GM12864 (cell line): ENCODE results near the gene ZNF778.

Experiments
- DNase-seq: peaks from one replicate; pipeline ENCODE4 v3.0.0-alpha.2; 2011; ENCODE audit warnings: low read depth
- H3K4me3 ChIP-seq: 2 replicates; pipeline ENCODE4 v1.5.1; 2011; ENCODE audit warnings: mild to moderate bottlenecking, low read depth, low read length, control low read depth
- TF ChIP-seq, protein P1 (sequence below): IDR thresholded peaks from 2 replicates; pipeline ENCODE4 v1.5.1; 2011; ENCODE audit warnings: low read depth, mild to moderate bottlenecking, moderate library complexity, low read length, control low read depth, inconsistent platforms; ENCODE audit errors: missing control alignments

The ZNF778 gene

DNA sequence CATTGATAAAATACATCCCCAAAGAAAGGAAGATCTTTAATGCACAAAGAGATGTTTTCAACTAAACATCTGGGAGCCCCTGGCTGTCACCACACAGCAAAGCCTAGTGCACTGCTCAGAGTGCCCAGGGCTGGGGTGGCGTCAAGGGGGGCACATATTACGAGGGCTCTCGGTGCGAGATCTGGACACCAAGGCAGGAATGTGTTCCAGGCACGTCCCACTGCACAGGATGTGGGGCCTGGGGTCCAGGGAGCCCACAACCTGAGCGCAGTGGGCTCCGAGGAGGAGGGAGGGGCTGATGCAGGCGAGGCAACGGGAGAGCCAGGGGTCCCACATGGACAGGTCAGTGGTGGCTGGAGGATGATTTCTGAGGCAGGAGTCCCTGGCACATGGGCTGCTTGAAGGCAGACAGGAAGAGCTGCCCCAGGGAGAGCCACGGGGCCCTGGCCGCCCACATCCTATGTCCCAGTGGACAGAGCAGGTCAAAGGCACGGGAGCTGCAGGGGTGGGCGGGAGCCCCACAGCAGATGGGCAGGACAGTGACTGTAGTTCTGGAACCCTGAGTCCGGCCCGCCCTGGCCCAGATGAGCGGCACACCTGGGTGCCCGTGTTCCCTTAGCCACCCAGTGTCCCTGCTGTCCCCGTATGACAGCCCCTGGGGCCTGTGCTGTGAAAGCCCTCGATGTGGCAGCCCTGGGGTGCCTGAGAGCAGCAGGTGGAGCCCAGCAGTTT is 56.4 kb downstream of the ZNF778 start:
- no peak overlapping the region for H3K4me3 ChIP-seq
- TF ChIP-seq, protein P1, sequence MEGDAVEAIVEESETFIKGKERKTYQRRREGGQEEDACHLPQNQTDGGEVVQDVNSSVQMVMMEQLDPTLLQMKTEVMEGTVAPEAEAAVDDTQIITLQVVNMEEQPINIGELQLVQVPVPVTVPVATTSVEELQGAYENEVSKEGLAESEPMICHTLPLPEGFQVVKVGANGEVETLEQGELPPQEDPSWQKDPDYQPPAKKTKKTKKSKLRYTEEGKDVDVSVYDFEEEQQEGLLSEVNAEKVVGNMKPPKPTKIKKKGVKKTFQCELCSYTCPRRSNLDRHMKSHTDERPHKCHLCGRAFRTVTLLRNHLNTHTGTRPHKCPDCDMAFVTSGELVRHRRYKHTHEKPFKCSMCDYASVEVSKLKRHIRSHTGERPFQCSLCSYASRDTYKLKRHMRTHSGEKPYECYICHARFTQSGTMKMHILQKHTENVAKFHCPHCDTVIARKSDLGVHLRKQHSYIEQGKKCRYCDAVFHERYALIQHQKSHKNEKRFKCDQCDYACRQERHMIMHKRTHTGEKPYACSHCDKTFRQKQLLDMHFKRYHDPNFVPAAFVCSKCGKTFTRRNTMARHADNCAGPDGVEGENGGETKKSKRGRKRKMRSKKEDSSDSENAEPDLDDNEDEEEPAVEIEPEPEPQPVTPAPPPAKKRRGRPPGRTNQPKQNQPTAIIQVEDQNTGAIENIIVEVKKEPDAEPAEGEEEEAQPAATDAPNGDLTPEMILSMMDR, result no peak
- DNase-seq, result no peak

DNA sequence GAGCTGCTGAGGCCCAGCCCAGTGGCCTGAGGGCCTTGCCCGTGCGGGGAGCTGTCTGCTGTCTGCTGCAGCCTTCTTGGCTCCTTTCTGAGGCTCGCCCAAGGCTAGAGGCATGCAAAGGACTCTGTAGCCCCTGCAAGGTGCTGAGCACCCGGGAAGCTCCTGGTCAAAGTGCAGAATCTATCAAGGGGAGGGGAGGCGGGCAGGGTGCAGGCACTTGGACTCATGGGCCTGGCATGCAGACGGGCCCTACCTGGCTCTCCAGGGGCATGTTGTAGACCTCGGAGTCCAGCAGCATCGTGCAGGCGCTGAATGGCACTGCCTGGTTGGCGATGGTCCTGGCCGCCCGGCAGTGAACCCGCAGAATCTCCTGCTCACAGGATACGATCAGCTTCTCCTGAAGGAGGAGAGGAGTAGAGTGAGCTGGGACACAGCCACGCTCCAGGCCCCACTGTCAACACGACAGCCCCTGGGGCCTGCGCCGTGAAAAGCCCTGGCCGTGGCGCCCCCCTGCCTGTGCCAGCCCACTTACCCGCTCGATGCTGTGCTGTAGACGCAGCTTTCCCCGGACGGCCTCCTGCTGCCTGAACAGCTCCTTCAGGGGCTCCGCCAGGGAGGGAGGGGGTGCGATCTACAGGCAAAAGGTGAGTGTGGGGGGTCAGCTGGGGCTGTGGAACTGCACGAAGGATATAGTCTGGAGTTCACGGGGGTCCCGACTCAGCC is 57.2 kb downstream of the ZNF778 start:
- no peak overlapping the region for H3K4me3 ChIP-seq
- DNase-seq, result no peak
- TF ChIP-seq, protein P1, result no peak

DNA sequence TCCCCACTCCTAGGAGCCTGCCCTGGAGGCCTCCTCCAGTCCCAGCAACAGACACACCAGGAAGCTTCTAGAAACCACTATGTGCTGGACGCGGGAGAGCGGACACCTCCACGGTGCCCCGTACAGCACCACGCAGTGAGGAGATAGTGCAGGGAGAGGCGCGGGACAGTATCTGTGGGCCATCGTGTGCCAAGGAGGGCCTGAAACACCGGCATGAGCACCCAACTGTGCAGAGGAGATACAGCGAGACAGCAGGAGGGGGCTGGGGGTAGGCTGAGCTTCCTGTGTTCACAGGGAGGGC is 57.7 kb downstream of the ZNF778 start:
- H3K4me3 ChIP-seq, result no peak overlapping the region
- TF ChIP-seq, protein P1, result no peak
- DNase-seq, result no peak

DNA sequence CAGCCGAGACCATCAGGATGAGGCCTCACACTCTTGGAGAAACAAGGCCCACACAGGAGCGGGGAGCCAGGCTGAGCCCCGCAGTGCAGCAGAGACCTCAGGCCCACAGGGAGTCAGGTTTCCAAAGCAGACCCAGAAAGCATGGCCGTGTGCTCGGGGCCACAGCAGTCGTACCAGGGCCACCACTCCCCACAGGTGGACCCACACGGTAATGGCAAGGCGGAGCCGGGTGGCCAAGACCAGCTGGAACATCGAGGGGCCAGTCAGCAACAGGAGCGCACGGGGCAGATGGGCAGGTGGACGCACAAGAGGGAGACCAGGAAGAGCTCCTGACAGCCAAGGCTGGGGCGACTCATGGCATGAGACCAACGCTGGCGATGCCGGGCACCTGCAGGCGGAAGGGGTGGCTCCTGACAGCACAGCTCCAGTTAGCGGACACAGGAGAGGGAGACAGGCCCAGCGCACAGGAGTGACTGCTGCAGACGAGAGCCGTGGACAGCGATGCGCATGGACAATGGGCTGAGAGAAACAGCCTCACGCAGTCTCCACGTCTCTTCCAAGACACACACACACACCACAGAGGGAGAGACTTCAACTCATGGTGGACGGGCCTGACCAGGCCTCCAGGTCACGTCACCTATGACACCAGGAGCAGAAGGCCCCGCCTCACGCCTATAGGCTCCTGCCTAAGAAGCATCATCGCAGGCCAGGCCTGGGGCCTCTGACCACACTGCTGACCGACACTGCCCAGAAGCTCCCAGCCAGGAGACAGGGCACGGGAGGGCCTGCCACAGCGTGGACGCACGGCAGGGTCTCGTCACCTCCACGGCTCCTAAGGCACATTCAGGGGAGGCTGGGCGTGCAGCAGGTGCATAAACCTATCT is 58.6 kb downstream of the ZNF778 start:
- TF ChIP-seq, protein P1, result no peak

DNA sequence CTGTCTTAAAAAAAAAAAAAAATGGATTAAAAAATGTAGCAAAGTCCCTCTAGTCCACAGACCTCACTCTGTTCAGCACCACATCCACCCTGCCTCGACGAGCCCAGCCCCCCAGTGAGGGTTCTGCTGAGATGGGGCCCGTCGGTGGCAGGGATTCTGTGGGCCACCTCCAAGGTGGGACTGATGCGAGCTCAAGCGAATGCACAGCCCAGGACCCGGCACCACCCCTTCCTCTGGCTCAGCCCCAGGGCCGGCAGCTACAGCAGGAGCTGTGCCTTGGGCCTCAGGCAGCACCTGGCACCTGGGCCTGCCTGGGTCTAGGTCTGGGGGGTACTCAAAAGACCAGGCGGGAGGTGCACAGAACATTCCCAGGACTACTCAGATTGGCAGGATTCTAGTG is 59.5 kb downstream of the ZNF778 start:
- no peak for DNase-seq
- H3K4me3 ChIP-seq, result no peak overlapping the region
- TF ChIP-seq, protein P1, result no peak

More for the DNA sequence above, 58.6 kb downstream of the ZNF778 start:
- no peak for DNase-seq
- no peak overlapping the region for H3K4me3 ChIP-seq

DNA sequence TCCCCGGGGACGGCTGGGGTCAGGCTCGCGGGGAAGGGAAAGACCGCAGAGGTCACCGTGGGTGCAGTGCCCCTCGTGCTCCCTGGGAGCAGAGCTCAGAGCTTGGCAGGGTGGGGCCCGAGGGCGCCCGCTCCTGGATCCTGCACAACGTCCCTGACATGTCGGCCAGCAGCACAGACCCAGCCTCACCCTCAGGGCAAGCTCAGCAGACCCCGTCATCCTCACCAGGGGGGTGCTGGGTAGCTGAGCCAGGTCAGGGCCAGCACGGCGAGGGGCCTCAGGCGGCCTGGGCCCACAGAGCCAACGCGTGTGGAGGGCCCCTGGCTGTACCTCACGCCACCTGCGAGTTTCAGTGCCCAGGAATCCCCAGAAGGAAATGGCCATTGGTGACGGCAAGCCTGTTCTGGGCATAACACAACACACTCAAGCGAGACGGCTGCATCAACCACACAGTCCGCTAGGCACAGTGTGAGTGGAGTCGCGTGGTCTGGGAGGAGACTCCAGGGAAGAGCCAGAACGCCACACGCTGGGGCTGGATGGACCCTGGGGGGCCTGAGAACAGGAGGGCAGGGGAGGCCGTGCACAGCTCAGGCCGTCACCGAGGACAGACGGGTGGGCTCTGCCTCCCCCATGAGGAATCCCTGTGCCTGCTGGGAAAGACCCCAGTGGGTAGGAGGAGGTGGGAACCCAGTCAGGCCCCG is 60.3 kb downstream of the ZNF778 start:
- DNase-seq, result no peak
- no peak overlapping the region for H3K4me3 ChIP-seq
- TF ChIP-seq, protein P1, result no peak
